Measurements from ENCODE around the gene ERP27. TPM values are rescaled to one million over a fixed set of nuclear protein-coding genes. Genes with fewer than 3 reads are reported as not detected.

The ERP27 gene
- polyA plus RNA-seq, 2 of the 4 experiments (the other 2 are of a cell fraction): 0.09 to 0.28 TPM

- TF ChIP-seq HEYL (CRISPR knock-in tag; IDR thresholded peaks at IDR 0.05): no peak
- TF ChIP-seq PBX3 (IDR thresholded peaks at IDR 0.05): no peak
- no peak for FAIRE-seq
- WGBS (ENCODE audit: missing lambda C conversion rate): 71% methylated on average over 2 of the region's 2 CpGs
- Histone ChIP-seq H3K4me3 (no peak overlapping the region), H3K27ac (no peak overlapping the region), H3K4me2 (no peak overlapping the region), H3K4me1 (no peaks in the 10 kb centered on the region), H3K9me3 (no peaks in the 10 kb centered on the region)
- DNase-seq (ENCODE audit: low read depth in 1 of 2, low spot score in 1 of 2): no peak
- no peak for ATAC-seq
- ChIA-PET CTCF (interaction anchor here (1.0 to 1.3 kb wide), 2 partner anchors 10 to 56 kb away, joined by 3 to 4 read pairs; no protein-coding TSS in a partner anchor), POLR2A (interaction anchor here (0.6 kb wide), 1 partner anchor 11 kb away, joined by 3 read pairs; no protein-coding TSS in a partner anchor)
Observed at GRCh38 chr12:14902465-14902864, 35.9 kb downstream of the ERP27 start.

GRCh38 chr12:14901228-14901562, 37.1 kb downstream of the ERP27 start:
- Histone ChIP-seq H3K9me3 (no peaks in the 10 kb centered on the region), H3K27ac (no peak overlapping the region), H3K4me3 (no peak overlapping the region), H3K4me1 (no peaks in the 10 kb centered on the region), H3K4me2 (no peak overlapping the region)
- WGBS (ENCODE audit: missing lambda C conversion rate): 94% methylated on average over 1 of the region's 1 CpG
- POLR2A ChIA-PET: no interaction called here
- FAIRE-seq: no peak
- peak in 1 of 2 experiments; percentile 17 for DNase-seq (ENCODE audit: low read depth in 1 of 2, low spot score in 1 of 2)
- no peak for TF ChIP-seq CBX8 (IDR thresholded peaks at IDR 0.05)
- TF ChIP-seq CEBPB (IDR thresholded peaks at IDR 0.05): no peak
- no peak for TF ChIP-seq KDM5A (IDR thresholded peaks at IDR 0.05)
- no peak for TF ChIP-seq RARB (CRISPR knock-in tag; IDR thresholded peaks at IDR 0.05)
- no peak for TF ChIP-seq PHF8 (IDR thresholded peaks at IDR 0.05; ENCODE audit: borderline replicate concordance, low read depth)
- no peak for TF ChIP-seq SMC3 (IDR thresholded peaks at IDR 0.05)
- TF ChIP-seq FOSB (CRISPR knock-in tag; IDR thresholded peaks at IDR 0.05): no peak
- no peak for TF ChIP-seq MAZ (IDR thresholded peaks at IDR 0.05; ENCODE audit: borderline replicate concordance, low read depth, low read length)
- TF ChIP-seq SREBF2 (IDR thresholded peaks at IDR 0.05): no peak
- no peak for TF ChIP-seq HMGXB4 (CRISPR knock-in tag; IDR thresholded peaks at IDR 0.05; ENCODE audit: borderline replicate concordance)
- no peak for TF ChIP-seq PBX3 (IDR thresholded peaks at IDR 0.05)
- TF ChIP-seq RFX5 (IDR thresholded peaks at IDR 0.05): no peak
- TF ChIP-seq HEYL (CRISPR knock-in tag; IDR thresholded peaks at IDR 0.05): no peak
- no peak for TF ChIP-seq NPAS2 (CRISPR knock-in tag; IDR thresholded peaks at IDR 0.05; ENCODE audit: borderline replicate concordance)
- ATAC-seq: 0 out of 6 replicates have a peak, but pooled peaks of 1 of the 2 experiments have one; percentile 36
- CTCF ChIA-PET: interaction anchor here (0.6 kb wide), 1 partner anchor 658 kb away, joined by 3 read pairs; no protein-coding TSS in a partner anchor

- Histone ChIP-seq H3K4me1 (no peaks in the 10 kb centered on the region), H3K27ac (no peak overlapping the region), H3K4me2 (no peak overlapping the region), H3K4me3 (no peak overlapping the region), H3K9me3 (no peaks in the 10 kb centered on the region)
- DNase-seq (ENCODE audit: low read depth in 1 of 2, low spot score in 1 of 2): no peak
- ATAC-seq: no peak
- POLR2A ChIA-PET: no interaction called here
- no peak for FAIRE-seq
- 69% methylated on average over 5 of the region's 5 CpGs for WGBS (ENCODE audit: missing lambda C conversion rate)
- CTCF ChIA-PET: interaction anchor here (0.7 kb wide), 1 partner anchor 31 kb away, joined by 3 read pairs; no protein-coding TSS in a partner anchor
- no peak for TF ChIP-seq JUN (IDR thresholded peaks at IDR 0.05)
- no peak for TF ChIP-seq ZNF302 (CRISPR knock-in tag; IDR thresholded peaks at IDR 0.05)
- no peak for TF ChIP-seq KDM5A (IDR thresholded peaks at IDR 0.05)
- no peak for TF ChIP-seq PBX3 (IDR thresholded peaks at IDR 0.05)
- no peak for TF ChIP-seq FOSL2 (IDR thresholded peaks at IDR 0.05)
- TF ChIP-seq FOSL2 (CRISPR knock-in tag; IDR thresholded peaks at IDR 0.05): no peak
- TF ChIP-seq ESRRA (IDR thresholded peaks at IDR 0.05; ENCODE audit: borderline replicate concordance, low read length): no peak
- no peak for TF ChIP-seq EP300 (IDR thresholded peaks at IDR 0.05)
- no peak for TF ChIP-seq ATOH8 (CRISPR knock-in tag; IDR thresholded peaks at IDR 0.05; ENCODE audit: low read depth)
- TF ChIP-seq EHMT2 (IDR thresholded peaks at IDR 0.05; ENCODE audit: low read depth): no peak
- no peak for TF ChIP-seq CBX8 (IDR thresholded peaks at IDR 0.05)
- TF ChIP-seq MAFK (IDR thresholded peaks at IDR 0.05; ENCODE audit: partially characterized antibody): no peak
- no peak for TF ChIP-seq MAX (IDR thresholded peaks at IDR 0.05)
- TF ChIP-seq TFCP2L1 (CRISPR knock-in tag; IDR thresholded peaks at IDR 0.05): no peak
Observed at GRCh38 chr12:14900521-14901227, 37.7 kb downstream of the ERP27 start.

Measured in A549 (cell line).